Caco-2 (cell line): ENCODE measurements around the gene TNS1. TPM values are rescaled to one million over a fixed set of nuclear protein-coding genes. Genes with fewer than 3 reads are reported as not detected.

Experiments used
- BruUV-seq: library from RNA; stranded (reverse); fragments of 400-500 nt; replicated peaks from 2 replicates; lab custom pipeline; 2021; lab: Mats Ljungman, UMichigan
- CTCF ChIA-PET: fragments of 300-600 bp; sonication (Branson Sonifier 250); formaldehyde crosslinking; loops from one replicate; lab custom pipeline; 2022; ENCODE audit warnings: antibody characterized with exemption; lab: Charles Lee
- POLR2A ChIA-PET: fragments of 300-600 bp; sonication (Branson Sonifier 250); formaldehyde crosslinking; loops from one replicate; lab custom pipeline; 2022; ENCODE audit warnings: antibody characterized with exemption; lab: Charles Lee
- DNase-seq, 2 experiments: peaks; one replicate each; pipeline versions ENCODE4 v3.0.0 to v3.0.0-alpha.2; 2020 to 2022
- H3K27me3 ChIP-seq: replicated peaks from 2 replicates; pipeline ENCODE4 v1.6.0; 2011; ENCODE audit warnings: low read length; ENCODE audit not compliant: control insufficient read depth, insufficient read depth
- H3K36me3 ChIP-seq: 2 replicates; pipeline ENCODE4 v1.5.1; 2011; ENCODE audit warnings: low read length; ENCODE audit not compliant: control insufficient read depth, insufficient read depth
- H3K4me1 ChIP-seq: fragments of 250-450 bp; sonication (Bioruptor Pico); 2 replicates; pipeline ENCODE4 v1.5.1; 2020; ENCODE audit warnings: mild to moderate bottlenecking
- H3K4me3 ChIP-seq: 2 replicates; pipeline ENCODE4 v1.5.1; 2011; ENCODE audit warnings: low read depth, mild to moderate bottlenecking, control low read depth, low read length
- H3K9me3 ChIP-seq: fragments of 250-450 bp; sonication (Bioruptor Pico); 2 replicates; pipeline ENCODE4 v1.5.1; 2020; ENCODE audit warnings: mild to moderate bottlenecking, moderate library complexity
- H3K27ac Mint-ChIP-seq: one replicate; pipeline ENCODE4 v1.8.0; 2022; ENCODE audit warnings: mixed read lengths; ENCODE audit not compliant: unreplicated experiment
- H3K27me3 Mint-ChIP-seq: one replicate; pipeline ENCODE4 v1.8.0; 2022; ENCODE audit warnings: mixed read lengths; ENCODE audit not compliant: insufficient read depth, unreplicated experiment
- H3K36me3 Mint-ChIP-seq: one replicate; pipeline ENCODE4 v1.8.0; 2022; ENCODE audit warnings: mild to moderate bottlenecking, mixed read lengths; ENCODE audit not compliant: insufficient read depth, unreplicated experiment
- H3K4me1 Mint-ChIP-seq: one replicate; pipeline ENCODE4 v1.8.0; 2022; ENCODE audit warnings: low read depth, mixed read lengths; ENCODE audit not compliant: unreplicated experiment
- H3K4me3 Mint-ChIP-seq: one replicate; pipeline ENCODE4 v1.8.0; 2022; ENCODE audit warnings: mild to moderate bottlenecking, moderate library complexity, mixed read lengths; ENCODE audit not compliant: unreplicated experiment
- H3K9me3 Mint-ChIP-seq: one replicate; pipeline ENCODE4 v1.8.0; 2022; ENCODE audit warnings: mixed read lengths; ENCODE audit not compliant: unreplicated experiment
- intact Hi-C: fragments of 100-400 bp; cut with micrococcal nuclease; formaldehyde crosslinking; loops from one replicate; pipeline ENCODE4 v1.10.0; 2022; ENCODE audit not compliant: unreplicated experiment
- total RNA-seq: library from RNA; stranded (reverse); gene quantifications from 2 replicates; pipeline ENCODE4 v1.2.3, GENCODE V29; 2022
- TF ChIP-seq, protein P1 (sequence below), 2 experiments: fragments of 200-600 bp in 1 of 2; IDR thresholded peaks; 1 replicate in 1 of 2; 2 replicates in 1 of 2; pipeline versions ENCODE4 v1.5.1 to v1.8.0; 2011 to 2022; ENCODE audit warnings: antibody characterized with exemption in 1 of 2, control low read depth in 1 of 2, inconsistent platforms in 1 of 2, low read depth in 1 of 2, low read length in 1 of 2, mild to moderate bottlenecking in 1 of 2, moderate library complexity in 1 of 2; ENCODE audit not compliant: insufficient read depth in 1 of 2, severe bottlenecking in 1 of 2, unreplicated experiment in 1 of 2

Gene TNS1
- total RNA-seq, 1 experiment from 2014 or later: 16.1 TPM

DNA sequence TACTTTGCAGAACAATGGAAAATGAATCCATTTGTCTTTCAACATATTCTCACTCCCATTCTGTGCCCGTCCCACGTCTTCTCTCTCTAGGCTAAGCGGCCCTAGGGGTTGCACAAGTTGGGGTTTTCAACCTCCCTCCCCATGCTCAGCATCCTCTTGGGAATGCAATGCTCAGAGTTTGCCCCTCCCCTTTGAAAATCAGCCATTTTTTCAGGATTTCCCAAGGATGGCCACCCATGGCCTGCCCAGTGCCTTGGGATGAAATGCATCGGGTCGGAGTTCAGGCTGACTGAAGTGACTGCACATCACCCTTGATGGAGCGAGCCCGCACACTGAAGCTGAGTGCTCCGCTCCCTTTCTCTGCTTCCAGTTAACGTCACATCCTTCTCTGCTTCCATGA, 87.9 kb downstream of the TNS1 start:
- Mint-ChIP-seq H3K27me3 (no peaks in the 10 kb centered on the region), H3K9me3 (no peaks in the 10 kb centered on the region), H3K27ac (no peak overlapping the region), H3K36me3 (no peaks in the 10 kb centered on the region), H3K4me3 (no peak overlapping the region), H3K4me1 (no peaks in the 10 kb centered on the region)
- intact Hi-C loops: no loop called here
- Histone ChIP-seq H3K36me3 (no peaks in the 10 kb centered on the region), H3K27me3 (no peaks in the 10 kb centered on the region), H3K4me3 (no peak overlapping the region), H3K9me3 (no peaks in the 10 kb centered on the region), H3K4me1 (no peaks in the 10 kb centered on the region)
- no TSS peak for BruUV-seq
- TF ChIP-seq, protein P1, sequence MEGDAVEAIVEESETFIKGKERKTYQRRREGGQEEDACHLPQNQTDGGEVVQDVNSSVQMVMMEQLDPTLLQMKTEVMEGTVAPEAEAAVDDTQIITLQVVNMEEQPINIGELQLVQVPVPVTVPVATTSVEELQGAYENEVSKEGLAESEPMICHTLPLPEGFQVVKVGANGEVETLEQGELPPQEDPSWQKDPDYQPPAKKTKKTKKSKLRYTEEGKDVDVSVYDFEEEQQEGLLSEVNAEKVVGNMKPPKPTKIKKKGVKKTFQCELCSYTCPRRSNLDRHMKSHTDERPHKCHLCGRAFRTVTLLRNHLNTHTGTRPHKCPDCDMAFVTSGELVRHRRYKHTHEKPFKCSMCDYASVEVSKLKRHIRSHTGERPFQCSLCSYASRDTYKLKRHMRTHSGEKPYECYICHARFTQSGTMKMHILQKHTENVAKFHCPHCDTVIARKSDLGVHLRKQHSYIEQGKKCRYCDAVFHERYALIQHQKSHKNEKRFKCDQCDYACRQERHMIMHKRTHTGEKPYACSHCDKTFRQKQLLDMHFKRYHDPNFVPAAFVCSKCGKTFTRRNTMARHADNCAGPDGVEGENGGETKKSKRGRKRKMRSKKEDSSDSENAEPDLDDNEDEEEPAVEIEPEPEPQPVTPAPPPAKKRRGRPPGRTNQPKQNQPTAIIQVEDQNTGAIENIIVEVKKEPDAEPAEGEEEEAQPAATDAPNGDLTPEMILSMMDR (IDR thresholded peaks at IDR 0.05; ENCODE audit: insufficient read depth in 1 of 2, low read depth in 1 of 2, low read length in 1 of 2, severe bottlenecking in 1 of 2, unreplicated experiment in 1 of 2): no peak
- POLR2A ChIA-PET: interaction anchor here (0.5 kb wide), 1 partner anchor 158 kb away, joined by 7 read pairs; no protein-coding TSS in a partner anchor
- no peak for DNase-seq
- CTCF ChIA-PET: no interaction called here

DNA sequence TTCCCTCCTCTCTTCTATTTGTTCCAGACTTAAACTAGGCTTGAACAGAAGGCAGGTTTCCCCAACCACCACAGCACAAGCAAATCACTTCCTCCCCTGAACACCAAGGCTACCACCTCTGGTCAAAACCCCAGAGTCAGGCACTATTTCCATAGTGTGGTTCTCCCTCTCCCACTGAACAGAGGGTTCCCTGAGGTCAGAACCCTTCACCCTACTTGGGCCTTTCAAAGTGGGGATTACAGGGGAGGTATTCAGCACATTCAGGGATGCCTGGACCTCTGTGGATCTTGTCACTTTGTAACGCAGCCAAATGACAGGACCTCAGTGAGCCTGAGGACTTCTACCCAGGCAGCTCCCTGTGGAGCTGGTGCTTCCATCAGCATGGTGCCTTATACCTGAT, 88.7 kb downstream of the TNS1 start:
- POLR2A ChIA-PET: no interaction called here
- Histone ChIP-seq H3K27me3 (no peaks in the 10 kb centered on the region), H3K36me3 (no peaks in the 10 kb centered on the region), H3K9me3 (no peaks in the 10 kb centered on the region), H3K4me3 (no peak overlapping the region), H3K4me1 (no peaks in the 10 kb centered on the region)
- CTCF ChIA-PET: interaction anchor here (1.1 kb wide), 1 partner anchor 9 kb away, joined by 3 read pairs; no protein-coding TSS in a partner anchor
- H3K27me3 Mint-ChIP-seq: no peaks in the 10 kb centered on the region
- no TSS peak for BruUV-seq
- intact Hi-C loops: no loop called here
- H3K4me1 Mint-ChIP-seq: no peaks in the 10 kb centered on the region
- TF ChIP-seq, protein P1 (IDR thresholded peaks at IDR 0.05; ENCODE audit: insufficient read depth in 1 of 2, low read depth in 1 of 2, low read length in 1 of 2, severe bottlenecking in 1 of 2, unreplicated experiment in 1 of 2): no peak
- no peak overlapping the region for H3K27ac Mint-ChIP-seq
- no peak for DNase-seq
- no peak overlapping the region for H3K4me3 Mint-ChIP-seq
- H3K9me3 Mint-ChIP-seq: no peaks in the 10 kb centered on the region
- H3K36me3 Mint-ChIP-seq: no peaks in the 10 kb centered on the region

- ChIA-PET CTCF (interaction anchor here (1.1 kb wide), 1 partner anchor 9 kb away, joined by 3 read pairs; no protein-coding TSS in a partner anchor), POLR2A (no interaction called here)
- Mint-ChIP-seq H3K9me3 (no peaks in the 10 kb centered on the region), H3K36me3 (no peaks in the 10 kb centered on the region), H3K4me3 (no peak overlapping the region), H3K27me3 (no peaks in the 10 kb centered on the region), H3K4me1 (no peaks in the 10 kb centered on the region), H3K27ac (no peak overlapping the region)
- no peaks in the 10 kb centered on the region for H3K36me3 ChIP-seq
- intact Hi-C loops: no loop called here
- TF ChIP-seq, protein P1 (IDR thresholded peaks at IDR 0.05; ENCODE audit: insufficient read depth in 1 of 2, low read depth in 1 of 2, low read length in 1 of 2, severe bottlenecking in 1 of 2, unreplicated experiment in 1 of 2): no peak
- DNase-seq: no peak
- H3K27me3 ChIP-seq: no peaks in the 10 kb centered on the region
- BruUV-seq: no TSS peak
- H3K4me1 ChIP-seq: no peaks in the 10 kb centered on the region
- H3K9me3 ChIP-seq: no peaks in the 10 kb centered on the region
- no peak overlapping the region for H3K4me3 ChIP-seq
Observed at GRCh38 chr2:217913436-217913835, 89.4 kb downstream of the TNS1 start.
